Mesenchymal stem cell (in vitro differentiated cells and primary cell): ENCODE data around the gene CREM.

Experiments used
- DNase-seq: peaks from one replicate; pipeline ENCODE4 v3.0.0-alpha.2; 2013
- H2AFZ ChIP-seq: one replicate; pipeline ENCODE4 v1.6.1; 2013; ENCODE audit warnings: low read depth, mild to moderate bottlenecking, control low read depth, inconsistent platforms, low read length, moderate library complexity
- H2AK5ac ChIP-seq: 2 replicates; pipeline ENCODE4 v1.6.1; 2013; ENCODE audit warnings: low read length, moderate library complexity, mild to moderate bottlenecking, inconsistent platforms; ENCODE audit not compliant: severe bottlenecking
- H2BK120ac ChIP-seq: one replicate; pipeline ENCODE4 v1.6.1; 2013; ENCODE audit warnings: low read depth, mild to moderate bottlenecking, inconsistent platforms, low read length, moderate library complexity
- H2BK12ac ChIP-seq, 2 experiments: one replicate each; pipeline ENCODE4 v1.6.1; 2013; ENCODE audit warnings: inconsistent platforms in 2 of 2, low read length in 2 of 2, mild to moderate bottlenecking in 2 of 2, moderate library complexity in 2 of 2, control low read depth in 1 of 2
- H2BK15ac ChIP-seq: one replicate; pipeline ENCODE4 v1.6.1; 2013; ENCODE audit warnings: mild to moderate bottlenecking, low read depth, inconsistent platforms; ENCODE audit not compliant: poor library complexity, severe bottlenecking
- H2BK5ac ChIP-seq: 2 replicates; pipeline ENCODE4 v1.6.1; 2013; ENCODE audit warnings: low read depth, mild to moderate bottlenecking, low read length, control low read depth, inconsistent platforms; ENCODE audit not compliant: poor library complexity, severe bottlenecking
- H3K14ac ChIP-seq, 2 experiments: one replicate each; pipeline ENCODE4 v1.6.1; 2013; ENCODE audit warnings: inconsistent platforms in 2 of 2, low read length in 2 of 2, control low read depth in 1 of 2, mild to moderate bottlenecking in 1 of 2, moderate library complexity in 1 of 2
- H3K18ac ChIP-seq, 2 experiments: one replicate each; pipeline ENCODE4 v1.6.1; 2013; ENCODE audit warnings: inconsistent platforms in 2 of 2, low read length in 2 of 2, control low read depth in 1 of 2, low read depth in 1 of 2, mild to moderate bottlenecking in 1 of 2
- H3K23ac ChIP-seq, 2 experiments: one replicate each; pipeline ENCODE4 v1.6.1; 2013; ENCODE audit warnings: inconsistent platforms in 2 of 2, low read length in 2 of 2, mild to moderate bottlenecking in 2 of 2, moderate library complexity in 2 of 2, control low read depth in 1 of 2
- H3K27ac ChIP-seq: 2 replicates; pipeline ENCODE4 v1.5.1; 2013; ENCODE audit warnings: mild to moderate bottlenecking, moderate library complexity, low read length, control low read depth, inconsistent platforms; ENCODE audit not compliant: poor library complexity, severe bottlenecking
- H3K27me3 ChIP-seq, 2 experiments: 2 replicates each; pipeline versions ENCODE4 v1.6.1 to v1.7.0; 2013; ENCODE audit warnings: low read length in 2 of 2, mild to moderate bottlenecking in 2 of 2, moderate library complexity in 2 of 2, control low read depth in 1 of 2, inconsistent platforms in 1 of 2; ENCODE audit not compliant: control insufficient read depth in 1 of 2, insufficient read depth in 1 of 2
- H3K36me3 ChIP-seq, 2 experiments: 2 replicates each; pipeline versions ENCODE4 v1.6.1 to v1.7.0; 2013; ENCODE audit warnings: low read length in 2 of 2, control low read depth in 1 of 2, inconsistent platforms in 1 of 2, low read depth in 1 of 2, mild to moderate bottlenecking in 1 of 2; ENCODE audit not compliant: insufficient read depth in 2 of 2, control insufficient read depth in 1 of 2
- H3K4ac ChIP-seq, 2 experiments: one replicate each; pipeline ENCODE4 v1.6.1; 2013; ENCODE audit warnings: inconsistent platforms in 2 of 2, low read length in 2 of 2, mild to moderate bottlenecking in 2 of 2, moderate library complexity in 2 of 2, control low read depth in 1 of 2, low read depth in 1 of 2
- H3K4me1 ChIP-seq: 2 replicates; pipeline ENCODE4 v1.6.1; 2013; ENCODE audit warnings: low read depth, low read length, control low read depth; ENCODE audit not compliant: control insufficient read depth, insufficient read depth
- H3K4me2 ChIP-seq: 2 replicates; pipeline ENCODE4 v1.6.1; 2013; ENCODE audit warnings: low read length, mild to moderate bottlenecking, inconsistent platforms; ENCODE audit not compliant: poor library complexity, severe bottlenecking
- H3K4me3 ChIP-seq, 2 experiments: 2 replicates each; pipeline versions ENCODE4 v1.5.1 to v1.7.0; 2013; ENCODE audit warnings: low read length in 2 of 2, mild to moderate bottlenecking in 2 of 2, control low read depth in 1 of 2, low read depth in 1 of 2; ENCODE audit not compliant: insufficient read depth in 1 of 2
- H3K79me1 ChIP-seq: replicated peaks from 2 replicates; pipeline ENCODE4 v1.6.1; 2013; ENCODE audit warnings: mild to moderate bottlenecking, control low read depth, low read length, inconsistent platforms; ENCODE audit not compliant: poor library complexity, severe bottlenecking
- H3K9ac ChIP-seq: 2 replicates; pipeline ENCODE4 v1.7.0; 2013; ENCODE audit warnings: mild to moderate bottlenecking, low read length, moderate library complexity
- H3K9me3 ChIP-seq: 2 replicates; pipeline ENCODE4 v1.7.0; 2013; ENCODE audit warnings: mild to moderate bottlenecking, low read length; ENCODE audit not compliant: control insufficient read depth
- H4K8ac ChIP-seq: one replicate; pipeline ENCODE4 v1.6.1; 2013; ENCODE audit warnings: inconsistent platforms, mild to moderate bottlenecking, low read length, moderate library complexity
- H4K91ac ChIP-seq: one replicate; pipeline ENCODE4 v1.6.1; 2013; ENCODE audit warnings: mild to moderate bottlenecking, low read length, inconsistent platforms
- WGBS: methylation state at CpG from one replicate; pipeline ENCODE4 v1.1.7; 2013; ENCODE audit warnings: mixed read lengths; 5-methylcytosine and 5-hydroxymethylcytosine counted together

Gene CREM

GRCh38 chr10:35232527-35232926, 105.9 kb downstream of the CREM start:
- Histone ChIP-seq H3K14ac (no peak overlapping the region), H3K27me3 (no peaks in the 10 kb centered on the region), H2BK15ac (no peak overlapping the region), H3K36me3 (no peaks in the 10 kb centered on the region), H3K4me1 (peaks cover 5% of the 10 kb centered on the region), H3K23ac (no peak overlapping the region), H3K9me3 (no peaks in the 10 kb centered on the region), H3K4me3 (no peak overlapping the region), H3K79me1 (no peaks in the 10 kb centered on the region), H2BK12ac (no peak overlapping the region), H2AK5ac (no peak overlapping the region), H4K91ac (no peak overlapping the region), H3K4ac (no peak overlapping the region), H2BK5ac (no peak overlapping the region), H3K18ac (no peak overlapping the region), H2AFZ (no peak overlapping the region), H3K4me2 (no peak overlapping the region), H4K8ac (no peak overlapping the region), H2BK120ac (no peak overlapping the region), H3K9ac (no peak overlapping the region), H3K27ac (no peak overlapping the region)
- 80% methylated on average over 3 of the region's 3 CpGs for WGBS
- DNase-seq = no peak

GRCh38 chr10:35234073-35234472, 107.4 kb downstream of the CREM start:
- Histone ChIP-seq H3K4me1 (peaks cover 5% of the 10 kb centered on the region), H3K9ac (no peak overlapping the region), H3K27ac (no peak overlapping the region), H3K23ac (no peak overlapping the region), H3K9me3 (no peaks in the 10 kb centered on the region), H3K18ac (no peak overlapping the region), H3K4me3 (no peak overlapping the region), H4K8ac (no peak overlapping the region), H3K27me3 (no peaks in the 10 kb centered on the region), H3K4ac (no peak overlapping the region), H3K36me3 (no peaks in the 10 kb centered on the region), H3K14ac (no peak overlapping the region), H2AFZ (no peak overlapping the region), H2AK5ac (no peak overlapping the region), H2BK5ac (no peak overlapping the region), H2BK12ac (no peak overlapping the region), H4K91ac (no peak overlapping the region), H2BK120ac (no peak overlapping the region), H3K79me1 (no peaks in the 10 kb centered on the region), H2BK15ac (no peak overlapping the region), H3K4me2 (no peak overlapping the region)
- DNase-seq = no peak
- WGBS = no CpG with 5 or more reads among the region's 8 CpGs

- 75% methylated on average over 2 of the region's 3 CpGs for WGBS
- Histone ChIP-seq H3K18ac (no peak overlapping the region), H4K91ac (no peak overlapping the region), H3K9ac (no peak overlapping the region), H3K79me1 (no peaks in the 10 kb centered on the region), H3K4me1 (peaks cover 5% of the 10 kb centered on the region), H2AFZ (no peak overlapping the region), H3K9me3 (no peaks in the 10 kb centered on the region), H3K4ac (no peak overlapping the region), H4K8ac (no peak overlapping the region), H3K23ac (no peak overlapping the region), H2BK120ac (no peak overlapping the region), H3K27me3 (no peaks in the 10 kb centered on the region), H2BK15ac (no peak overlapping the region), H2AK5ac (no peak overlapping the region), H2BK12ac (no peak overlapping the region), H2BK5ac (no peak overlapping the region), H3K4me3 (no peak overlapping the region), H3K36me3 (no peaks in the 10 kb centered on the region), H3K4me2 (no peak overlapping the region), H3K14ac (no peak overlapping the region), H3K27ac (no peak overlapping the region)
- no peak for DNase-seq
Measured at GRCh38 chr10:35236739-35237138, 110.1 kb downstream of the CREM start.

- WGBS = 93% methylated on average over 15 of the region's 15 CpGs
- H2BK5ac ChIP-seq = no peak overlapping the region
- H2BK120ac ChIP-seq = no peak overlapping the region
- H3K27ac ChIP-seq = no peak overlapping the region
- no peaks in the 10 kb centered on the region for H3K9me3 ChIP-seq
- DNase-seq = no peak
- no peaks in the 10 kb centered on the region for H3K27me3 ChIP-seq
- no peak overlapping the region for H3K9ac ChIP-seq
- no peaks in the 10 kb centered on the region for H3K36me3 ChIP-seq
- H3K4me3 ChIP-seq = no peak overlapping the region
- H4K8ac ChIP-seq = no peak overlapping the region
- H2AFZ ChIP-seq = no peak overlapping the region
- no peak overlapping the region for H3K23ac ChIP-seq
- H3K18ac ChIP-seq = no peak overlapping the region
- H3K4me2 ChIP-seq = no peak overlapping the region
- H4K91ac ChIP-seq = no peak overlapping the region
- no peak overlapping the region for H2BK12ac ChIP-seq
- no peaks in the 10 kb centered on the region for H3K79me1 ChIP-seq
- H2BK15ac ChIP-seq = no peak overlapping the region
- H3K4me1 ChIP-seq = peaks cover 5% of the 10 kb centered on the region
- no peak overlapping the region for H3K4ac ChIP-seq
- H2AK5ac ChIP-seq = no peak overlapping the region
- H3K14ac ChIP-seq = no peak overlapping the region
Measured at GRCh38 chr10:35237766-35238512, 111.3 kb downstream of the CREM start.
